HG02970 (cell line): ENCODE results near the gene SCLY.
"Not testable (repeated sequence)": the region's sequence is repeated elsewhere in the genome, so short reads cannot be mapped to it uniquely, and the experiment has no call there.

Experiments used
- ATAC-seq: cut with Tn5 transposase; IDR thresholded peaks from one replicate; pipeline ENCODE4 v1.9.1; 2021; ENCODE audit warnings: mild to moderate bottlenecking, moderate library complexity, moderate number of reproducible peaks; ENCODE audit not compliant: unreplicated experiment, low FRiP score

Gene SCLY

GRCh38 chr2:238039151-238039550 is 21.6 kb upstream of the SCLY start:
- no peak for ATAC-seq

- no peak for ATAC-seq
Measured at GRCh38 chr2:238039985-238040384, 20.8 kb upstream of the SCLY start.

- no peak for ATAC-seq
Measured at GRCh38 chr2:238040918-238041317, 19.9 kb upstream of the SCLY start.

- no peak for ATAC-seq
Measured at GRCh38 chr2:238042090-238042489, 18.7 kb upstream of the SCLY start.

DNA sequence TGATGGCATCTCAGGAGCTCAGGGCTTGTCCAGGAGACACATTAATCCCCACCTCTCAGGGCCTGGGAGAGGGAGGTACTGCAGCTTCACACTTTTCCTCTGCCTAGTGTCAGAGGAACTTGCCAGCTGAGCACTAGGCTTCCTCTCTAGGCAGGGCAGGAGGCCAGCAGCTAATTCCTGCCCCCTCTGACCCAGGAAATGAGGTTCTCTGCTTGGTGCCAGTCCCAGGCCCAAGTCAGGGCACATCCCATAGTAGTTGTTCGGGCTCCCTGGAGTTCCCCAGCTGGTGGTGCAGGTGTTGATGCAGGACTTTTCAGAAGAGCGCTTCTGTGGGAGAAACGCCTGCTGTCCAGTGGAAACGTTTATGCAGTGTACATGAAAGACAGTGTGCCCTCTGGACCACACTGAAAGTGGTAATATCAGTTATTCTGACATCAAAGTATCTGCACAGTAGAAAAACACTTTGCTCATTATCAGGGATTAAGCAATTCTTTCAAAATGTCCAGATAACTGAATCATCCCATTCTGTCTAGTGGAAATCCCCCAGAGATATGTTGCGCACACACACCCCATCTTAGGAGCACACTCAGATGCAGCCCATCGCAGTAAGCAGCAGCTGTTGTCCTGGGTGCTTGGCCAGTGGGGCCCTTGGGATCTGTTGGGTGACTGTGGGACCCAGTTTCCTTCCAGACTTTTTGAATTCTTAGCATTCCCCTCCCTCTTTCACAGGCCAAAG is 17.8 kb upstream of the SCLY start:
- no peak for ATAC-seq

DNA sequence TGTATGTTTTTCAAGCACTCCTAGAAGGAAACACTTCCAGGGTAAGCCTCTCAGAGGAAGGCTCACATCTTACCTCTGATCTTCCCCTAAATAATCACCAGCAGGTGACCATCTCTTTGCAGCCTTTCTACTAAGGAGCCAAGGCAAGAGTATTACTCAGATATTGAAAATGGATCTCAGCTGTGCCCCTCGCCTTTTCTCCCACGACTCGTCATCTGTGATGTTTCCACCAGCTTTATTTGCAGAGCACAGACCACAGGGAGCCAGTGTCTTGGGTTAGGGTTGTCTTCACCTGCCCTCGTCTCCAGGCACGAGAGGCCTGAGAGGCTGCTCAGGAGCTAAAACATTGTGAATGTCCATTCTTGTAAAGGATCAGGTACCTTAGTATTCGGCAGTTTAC is 16.9 kb upstream of the SCLY start:
- ATAC-seq: no peak

DNA sequence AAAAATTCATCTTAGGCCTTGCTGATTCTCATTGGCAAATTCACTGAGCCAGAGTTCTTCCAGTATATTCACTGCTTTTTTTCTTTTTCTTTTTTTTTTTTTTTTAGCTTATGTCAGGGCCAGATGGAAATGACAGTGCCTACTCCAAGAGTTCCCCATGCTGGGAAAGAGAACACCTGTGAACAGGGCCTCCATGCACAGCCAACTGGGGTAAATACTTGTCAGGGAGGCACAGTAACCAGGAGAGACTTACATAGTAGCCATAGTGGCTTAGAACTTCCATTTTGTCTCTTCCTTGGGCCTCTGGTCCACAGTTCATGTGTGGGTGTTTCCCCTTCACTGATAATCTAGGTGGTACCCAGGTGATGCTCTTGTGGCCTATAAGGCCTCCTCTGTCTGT is 15.2 kb upstream of the SCLY start:
- no peak for ATAC-seq

DNA sequence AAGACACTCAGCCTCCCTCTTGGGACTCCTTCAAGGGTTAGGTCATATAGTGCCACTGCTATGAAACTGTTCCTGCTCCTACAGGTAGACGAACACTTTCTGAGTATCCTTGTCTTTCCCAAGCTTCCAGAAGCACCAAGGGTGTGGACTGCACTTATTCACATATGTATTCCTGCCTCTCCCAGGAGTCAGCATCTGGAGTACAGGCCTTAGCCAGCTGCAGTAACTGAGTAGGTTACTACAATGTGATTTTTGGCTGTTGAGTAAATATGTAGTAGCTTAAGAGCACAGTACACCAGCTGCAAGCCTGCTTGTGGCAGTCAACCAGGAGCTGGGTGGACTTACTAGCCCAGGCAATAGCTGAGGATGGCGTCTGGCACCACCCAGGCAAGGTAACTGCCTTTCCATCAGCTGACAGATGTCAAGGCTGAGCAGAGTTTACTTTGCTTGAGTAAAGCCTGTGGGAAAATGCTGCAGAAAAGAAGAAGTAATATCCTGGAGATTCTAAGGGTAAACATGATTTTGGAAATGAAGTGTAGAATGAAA is 14.0 kb upstream of the SCLY start:
- no peak for ATAC-seq

- no peak for ATAC-seq
Measured at GRCh38 chr2:238053191-238053776, 7.5 kb upstream of the SCLY start.

DNA sequence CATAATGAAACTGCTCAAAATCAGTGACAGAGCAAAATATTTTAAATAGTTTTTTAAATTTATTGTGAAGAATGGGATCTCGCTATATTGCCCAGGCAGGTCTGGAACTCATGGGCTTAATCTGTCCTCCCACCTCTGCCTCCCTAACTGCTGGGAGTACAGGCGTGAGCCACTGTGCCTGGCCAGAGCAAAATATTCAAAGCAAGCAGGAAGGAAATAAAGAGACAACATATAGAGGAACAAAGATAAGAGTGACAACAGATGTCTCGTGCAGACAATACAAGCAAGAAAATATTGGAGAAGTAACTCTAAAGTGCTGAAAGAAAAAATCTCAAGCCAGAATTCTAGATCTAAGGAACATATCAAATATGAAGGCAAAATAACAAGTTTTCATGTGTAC is 5.0 kb upstream of the SCLY start:
- ATAC-seq: no peak

GRCh38 chr2:238057696-238058575 is 2.9 kb upstream of the SCLY start:
- ATAC-seq: not testable (repeated sequence)

- no peak for ATAC-seq
Measured at GRCh38 chr2:238059505-238059904, 1.3 kb upstream of the SCLY start.

DNA sequence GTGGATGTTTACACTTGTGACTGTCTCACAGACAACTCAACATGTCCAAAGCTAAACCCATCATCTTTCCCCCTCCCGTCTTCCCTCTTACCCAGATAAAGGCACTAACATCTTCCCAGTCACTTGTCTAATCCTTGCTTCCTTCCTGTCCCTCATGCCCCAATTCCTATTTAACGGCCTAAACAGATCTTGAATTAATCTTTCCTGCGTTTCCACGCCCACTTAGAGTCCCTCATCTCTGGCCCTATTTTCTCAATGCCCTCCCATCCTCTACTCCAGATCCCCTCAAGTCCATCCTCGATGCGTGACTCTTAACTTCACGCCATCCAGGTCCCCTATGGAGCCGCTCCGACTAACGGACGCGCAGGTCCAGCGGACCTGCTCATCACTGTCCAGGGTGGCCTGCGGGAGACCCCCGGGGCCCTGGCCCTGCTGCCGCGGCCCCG is 682 bp upstream of the SCLY start:
- ATAC-seq: no peak

GRCh38 chr2:238061315-238062202 is 758 bp downstream of the SCLY start:
- no peak for ATAC-seq

- ATAC-seq: no peak
Measured at GRCh38 chr2:238063414-238064189, 2.8 kb downstream of the SCLY start.

- no peak for ATAC-seq
Measured at GRCh38 chr2:238064376-238064775, 3.6 kb downstream of the SCLY start.

GRCh38 chr2:238065071-238065846 is 4.5 kb downstream of the SCLY start:
- ATAC-seq: no peak

- no peak for ATAC-seq
Measured at GRCh38 chr2:238066218-238066617, 5.4 kb downstream of the SCLY start.

DNA sequence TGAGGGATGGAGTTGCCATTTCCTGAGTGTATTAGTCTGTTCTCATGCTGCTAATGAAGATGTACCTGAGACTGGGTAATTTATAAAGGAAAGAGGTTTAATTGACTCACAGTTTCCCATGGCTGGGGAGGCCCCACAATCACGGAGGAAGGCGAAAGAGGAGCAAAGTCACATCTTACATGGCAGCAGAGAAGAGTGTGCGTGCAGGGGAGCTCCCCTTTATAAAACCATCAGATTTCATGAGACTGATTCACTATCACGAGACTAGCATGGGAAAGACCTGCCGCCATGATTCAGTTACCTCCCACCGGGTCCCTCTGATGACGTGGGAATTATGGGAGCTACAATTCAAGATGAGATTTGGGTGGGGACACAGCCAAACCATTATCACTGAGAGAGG is 5.9 kb downstream of the SCLY start:
- ATAC-seq: not testable (repeated sequence)
